Adipose tissue (tissue), 3 donors: ENCODE data around the gene TOE1. TPM values are rescaled to one million over a fixed set of nuclear protein-coding genes. Genes with fewer than 3 reads are reported as not detected.
"Not testable (repeated sequence)": the region's sequence is repeated elsewhere in the genome, so short reads cannot be mapped to it uniquely, and the experiment has no call there.

Source experiments
- H3K27ac ChIP-seq: one replicate; pipeline ENCODE4 v1.5.1; 2013; ENCODE audit warnings: low read depth, low read length
- WGBS, 3 donors: extraction: QIAGEN DNeasy Blood & Tissue Kit; methylation state at CpG; one replicate each; pipeline ENCODE4 v1.1.7; 2013; 5-methylcytosine and 5-hydroxymethylcytosine counted together
- polyA plus RNA-seq, 3 donors: library from polyadenylated mRNA; stranded (reverse); fragments of 200-250 nt; gene quantifications; one replicate each; pipeline ENCODE4 v1.2.3, GENCODE V29; 2013
- donor health status: healthy with polysubstance abuse.
- donor health status: Bipolar disorder and iron deficiency.
- donor health status: healthy.

Gene TOE1
- polyA plus RNA-seq, 3 donors: 4.6 to 9.8 (median 6.9) TPM

DNA sequence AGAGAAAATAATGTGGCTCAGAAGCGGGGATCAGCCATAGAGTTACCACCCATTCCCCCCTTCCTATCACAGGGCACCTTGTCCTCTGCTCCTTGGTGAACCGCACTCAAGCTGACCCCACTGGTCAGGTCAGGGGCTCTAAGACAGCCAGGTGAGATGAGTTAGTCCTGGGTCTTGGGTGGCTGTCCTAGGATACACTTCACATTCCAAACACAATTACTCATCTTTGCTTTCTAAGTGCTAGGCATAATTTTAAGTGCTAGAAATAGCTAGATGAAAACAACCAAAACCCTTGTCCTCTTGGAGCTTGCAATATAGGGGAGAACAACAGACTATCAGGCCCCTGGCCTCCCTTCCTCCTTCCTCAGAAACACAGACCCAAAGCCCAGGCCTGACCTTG, 8.1 kb downstream of the TOE1 start:
- no peak overlapping the region for H3K27ac ChIP-seq
- WGBS, 3 donors: 87 to 100% (median 98%) methylated on average over 2 of the region's 2 CpGs

DNA sequence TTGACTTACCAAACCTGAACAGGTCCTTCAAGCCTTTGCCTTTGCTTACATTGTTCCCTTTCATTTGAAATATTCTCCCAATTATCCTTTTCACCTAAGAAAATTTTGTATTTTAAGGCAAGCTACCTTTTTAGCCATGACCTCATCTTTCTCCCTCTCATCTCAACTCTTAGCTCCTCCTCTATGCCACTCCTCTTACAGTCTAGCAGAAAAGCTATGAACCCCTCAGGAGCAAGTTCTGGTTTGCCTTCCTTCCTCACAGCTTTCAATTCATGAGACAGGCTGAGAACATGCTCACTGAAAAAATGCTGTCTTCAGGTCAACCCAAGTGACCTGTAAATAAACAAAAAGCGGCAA, 8.6 kb downstream of the TOE1 start:
- H3K27ac ChIP-seq: no peak overlapping the region
- WGBS, 3 donors: 40 to 64% (median 46%) methylated on average over 1 of the region's 1 CpG

DNA sequence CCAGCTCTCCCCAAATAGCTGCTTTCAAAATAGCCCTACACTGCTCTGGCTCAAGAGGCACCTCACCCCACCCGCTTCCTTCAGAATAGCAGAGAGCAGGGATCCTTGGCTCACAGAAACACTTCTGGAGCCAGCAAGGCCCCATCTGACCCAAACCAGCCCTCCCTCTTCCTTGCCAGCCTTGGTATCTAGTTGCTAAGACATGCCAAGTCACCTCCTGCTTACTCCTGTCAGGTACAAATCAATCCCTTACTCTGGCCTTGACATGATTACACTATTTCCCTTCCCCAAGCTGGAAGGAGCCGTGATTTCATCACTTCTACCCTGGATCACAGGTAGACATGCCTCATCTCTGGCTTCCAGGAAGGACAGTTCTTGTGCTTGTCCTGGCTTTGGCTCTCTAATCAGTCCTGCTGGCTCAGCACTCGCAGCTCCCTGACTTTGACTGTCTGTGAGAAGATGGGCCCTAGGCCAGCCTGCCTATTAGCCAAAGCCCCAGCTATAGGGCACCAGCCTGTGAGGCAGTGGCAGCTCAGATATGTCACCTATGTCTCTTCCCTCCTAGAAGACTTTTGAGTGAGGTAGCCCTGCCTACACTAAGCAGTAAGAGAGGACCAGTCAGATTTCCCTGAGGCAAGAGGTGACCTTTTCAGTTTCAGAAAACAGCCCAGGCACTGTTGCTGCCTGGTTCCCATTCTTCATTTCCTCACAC, 9.2 kb downstream of the TOE1 start:
- WGBS, 3 donors: 36 to 61% (median 56%) methylated on average over 3 of the region's 3 CpGs
- H3K27ac ChIP-seq: no peak overlapping the region

DNA sequence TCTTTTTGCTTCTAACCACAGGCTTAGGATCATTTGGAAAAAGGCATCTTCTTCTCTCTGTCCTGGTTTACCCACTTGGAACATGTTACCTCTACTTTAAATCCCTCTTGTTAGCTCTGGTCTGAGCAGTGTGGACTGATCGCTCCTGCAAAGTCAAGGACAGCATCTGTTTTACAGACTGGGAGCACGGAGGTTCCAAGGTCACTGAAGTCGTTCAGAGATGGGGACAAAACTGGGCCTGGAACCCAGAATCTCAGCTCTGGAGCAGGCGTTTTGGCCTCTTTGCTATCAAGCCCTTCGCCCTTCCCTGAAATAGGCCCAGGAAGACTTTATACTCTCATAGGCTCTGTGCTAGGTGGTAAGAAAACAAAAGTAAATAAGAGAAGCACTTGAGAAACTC, 11.5 kb downstream of the TOE1 start:
- no peak overlapping the region for H3K27ac ChIP-seq
- WGBS, 3 donors: 56 to 90% (median 90%) methylated on average over 5 of the region's 5 CpGs

DNA sequence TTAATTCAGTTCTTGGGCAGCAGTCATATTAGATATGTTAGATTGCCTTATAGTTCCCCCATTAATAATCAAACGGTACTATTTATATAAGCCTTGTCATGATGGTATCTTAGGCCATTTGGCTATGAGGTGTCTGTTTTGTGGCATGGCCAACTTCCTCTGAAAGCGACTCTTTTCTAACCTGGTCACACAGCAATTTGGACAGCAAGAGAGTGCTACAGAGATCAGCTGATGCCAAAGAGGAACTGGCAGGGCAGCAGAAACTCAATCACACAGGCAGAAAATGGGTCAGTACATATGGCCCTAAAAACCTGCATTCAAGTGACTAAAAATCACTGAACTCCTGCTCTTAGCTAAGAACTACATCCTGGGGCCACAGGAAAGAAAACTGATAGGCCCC, 13.7 kb downstream of the TOE1 start:
- 75 to 85% (median 84%) methylated on average over 2 of the region's 2 CpGs for WGBS, 3 donors

DNA sequence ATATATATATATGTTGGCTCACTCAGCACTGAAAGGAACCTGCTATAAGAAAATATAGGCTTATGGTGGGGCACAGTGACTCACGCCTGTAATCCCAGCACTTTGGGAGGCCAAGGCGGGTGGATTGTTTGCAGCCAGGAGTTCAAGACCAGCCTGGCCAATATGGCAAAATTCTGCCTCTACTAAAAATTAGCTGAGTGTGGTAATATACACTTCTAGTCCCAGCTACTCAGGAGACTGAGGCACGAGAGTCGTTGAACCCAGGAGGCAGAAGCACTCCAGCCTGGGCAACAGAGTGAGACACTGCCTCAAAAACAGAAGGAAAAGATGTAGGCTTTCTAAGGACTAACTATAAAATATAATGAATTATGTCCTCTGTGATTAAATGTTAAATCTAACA, 14.9 kb downstream of the TOE1 start:
- no peak overlapping the region for H3K27ac ChIP-seq
- WGBS, 3 donors: 92 to 94% (median 93%) methylated on average over 4 of the region's 4 CpGs

More for the DNA sequence above, 13.7 kb downstream of the TOE1 start:
- no peak overlapping the region for H3K27ac ChIP-seq

DNA sequence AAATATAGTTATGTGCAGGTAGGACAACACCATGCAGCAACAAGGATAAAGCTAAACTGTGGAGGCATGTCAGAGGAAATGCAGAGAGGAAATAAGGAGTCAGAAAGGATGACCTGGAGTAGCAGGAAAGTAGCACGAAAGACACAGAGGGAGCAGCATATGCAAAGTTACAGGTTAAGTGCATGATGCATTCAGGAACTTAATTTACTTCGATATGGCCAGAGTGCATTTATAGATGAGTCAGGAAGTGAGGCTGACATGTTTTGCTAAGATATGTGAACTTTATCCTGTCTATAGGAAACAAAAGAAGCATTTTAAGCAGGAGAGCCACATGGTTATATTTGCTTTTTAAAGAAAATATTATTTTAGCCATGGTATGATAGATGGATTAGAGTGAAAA, 15.7 kb downstream of the TOE1 start:
- no peak overlapping the region for H3K27ac ChIP-seq
- WGBS, 3 donors: 34 to 62% (median 41%) methylated on average over 2 of the region's 2 CpGs

DNA sequence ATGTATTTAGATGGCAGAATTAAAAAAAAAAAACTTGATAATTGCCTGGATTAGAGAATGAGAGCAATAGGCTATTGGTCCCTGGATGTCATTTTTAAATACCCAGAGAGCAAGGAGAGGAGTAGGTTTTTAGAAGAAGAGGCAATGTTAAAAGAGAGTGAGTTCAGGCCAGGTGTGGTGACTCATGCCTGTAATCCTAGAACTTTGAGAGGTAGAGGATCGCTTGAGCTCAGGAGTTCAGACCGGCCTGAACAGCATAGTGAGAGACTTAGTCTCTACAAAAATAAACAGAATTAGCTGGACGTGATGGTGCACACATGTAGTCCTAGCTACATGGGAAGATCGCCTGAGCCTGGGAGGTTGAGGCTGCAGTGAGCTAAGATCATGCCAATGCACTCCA, 16.2 kb downstream of the TOE1 start:
- WGBS, 3 donors: 81 to 89% (median 82%) methylated on average over 4 of the region's 4 CpGs
- no peak overlapping the region for H3K27ac ChIP-seq

DNA sequence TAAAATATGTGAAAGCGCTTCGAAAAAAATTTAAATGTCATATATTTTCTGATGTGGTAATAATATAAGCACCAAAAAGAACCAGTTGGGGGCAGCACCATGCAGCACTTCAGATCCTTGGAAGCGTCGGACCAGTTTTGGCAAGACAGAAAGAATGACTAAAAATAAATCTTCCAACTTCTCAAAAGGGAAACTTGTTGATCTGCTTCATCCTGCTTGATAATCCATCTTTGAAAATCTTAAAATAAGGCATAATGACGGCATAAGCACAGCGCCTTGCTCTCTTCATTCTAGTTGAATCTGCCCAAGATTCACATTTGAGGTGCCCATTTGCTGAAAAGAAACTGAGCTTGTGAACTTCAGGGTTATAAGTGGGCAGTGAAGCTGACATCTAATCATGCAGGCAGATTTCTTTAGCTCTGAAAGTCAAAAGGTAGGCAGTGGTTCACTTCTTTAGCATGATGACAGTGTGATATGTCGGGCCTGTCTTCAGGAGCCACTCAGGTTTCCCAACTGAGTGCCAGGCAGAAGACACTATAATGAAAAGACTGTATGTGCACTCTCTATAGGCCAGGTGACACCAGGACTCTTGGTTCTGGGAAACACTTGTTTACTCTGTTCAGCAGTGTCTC, 20.0 kb downstream of the TOE1 start:
- H3K27ac ChIP-seq: no peak overlapping the region
- WGBS, 3 donors: 15 to 25% (median 20%) methylated on average over 7 of the region's 7 CpGs

DNA sequence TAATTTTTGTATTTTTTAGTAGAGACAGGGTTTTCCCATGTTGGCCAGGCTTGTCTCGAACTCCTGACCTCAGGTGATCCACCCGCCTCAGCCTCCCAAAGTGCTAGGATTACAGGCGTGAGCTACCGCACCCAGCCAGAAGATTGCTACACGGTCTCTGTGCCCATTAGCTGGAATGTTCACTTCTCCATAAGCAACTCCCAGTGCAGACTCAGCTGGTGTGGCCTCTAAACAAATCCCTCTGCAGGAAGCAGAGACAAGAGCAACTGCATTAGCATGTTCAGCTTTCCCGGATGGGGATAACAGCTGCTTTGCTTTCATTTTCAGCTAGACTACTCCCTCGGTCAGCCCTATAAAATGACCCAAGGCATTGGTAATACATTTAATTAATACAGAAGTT, 21.0 kb downstream of the TOE1 start:
- H3K27ac ChIP-seq: not testable (repeated sequence)
- 30 to 69% (median 34%) methylated on average over 7 of the region's 7 CpGs for WGBS, 3 donors

DNA sequence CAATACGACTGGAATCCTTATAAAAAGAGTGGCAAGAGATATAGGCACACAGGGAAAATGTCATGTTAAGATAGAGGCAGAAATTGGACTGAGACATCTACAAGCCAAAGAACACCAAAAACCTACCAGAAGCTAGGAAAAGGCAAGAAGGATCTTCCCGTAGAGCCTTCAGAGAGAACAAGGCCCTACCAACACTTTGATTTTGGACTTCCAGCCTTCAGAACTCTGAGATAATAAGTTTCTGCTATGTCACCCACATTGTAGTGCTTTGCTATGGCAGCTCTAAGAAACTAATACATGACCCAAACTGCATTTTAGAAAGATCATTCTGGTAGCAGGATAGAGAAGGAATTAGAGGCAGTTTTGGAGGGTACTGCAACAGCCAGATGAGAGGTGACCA, 24.3 kb downstream of the TOE1 start:
- 86 to 94% (median 93%) methylated on average over 2 of the region's 2 CpGs for WGBS, 3 donors
- H3K27ac ChIP-seq: no peak overlapping the region

DNA sequence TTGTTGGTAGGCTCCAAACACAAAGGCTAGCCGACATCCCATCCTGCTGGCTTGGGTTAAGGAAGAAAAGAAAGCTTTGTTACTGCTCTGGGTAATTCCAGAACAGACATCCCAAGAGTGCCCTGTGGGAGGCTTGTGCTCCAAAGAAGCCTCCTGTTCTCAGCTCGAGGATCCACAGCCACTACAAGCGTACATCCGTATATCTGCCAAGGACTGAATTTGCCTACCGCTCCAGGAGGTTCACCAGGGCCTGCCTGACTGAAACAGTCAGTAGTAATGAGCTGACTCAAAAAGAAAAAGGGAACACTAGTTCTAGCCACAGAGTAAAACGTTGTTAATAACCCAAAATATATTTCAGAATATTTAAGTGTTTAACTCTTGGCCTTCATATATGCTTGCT, 25.1 kb downstream of the TOE1 start:
- WGBS, 3 donors: 83 to 88% (median 83%) methylated on average over 6 of the region's 6 CpGs
- H3K27ac ChIP-seq: no peak overlapping the region

DNA sequence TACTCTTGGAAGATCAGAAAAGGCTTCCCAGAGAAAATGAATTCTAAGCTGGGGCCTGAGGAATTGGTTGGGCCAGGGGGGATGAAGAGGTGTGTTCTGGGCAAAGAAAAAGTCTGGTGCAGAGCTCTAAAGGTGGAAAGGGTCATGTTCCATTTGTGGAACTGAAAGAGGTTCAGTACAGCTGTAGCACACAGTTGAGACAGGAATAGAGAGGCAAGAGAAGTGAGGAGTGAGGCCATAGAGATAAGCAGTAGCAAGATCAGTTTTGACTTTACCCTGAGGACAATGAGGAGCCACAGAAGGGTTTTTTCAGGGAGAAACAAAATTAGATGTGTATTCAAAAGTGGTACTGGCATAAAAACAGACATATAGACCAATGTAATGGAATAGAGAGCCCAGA, 30.6 kb downstream of the TOE1 start:
- H3K27ac ChIP-seq: no peak overlapping the region

DNA sequence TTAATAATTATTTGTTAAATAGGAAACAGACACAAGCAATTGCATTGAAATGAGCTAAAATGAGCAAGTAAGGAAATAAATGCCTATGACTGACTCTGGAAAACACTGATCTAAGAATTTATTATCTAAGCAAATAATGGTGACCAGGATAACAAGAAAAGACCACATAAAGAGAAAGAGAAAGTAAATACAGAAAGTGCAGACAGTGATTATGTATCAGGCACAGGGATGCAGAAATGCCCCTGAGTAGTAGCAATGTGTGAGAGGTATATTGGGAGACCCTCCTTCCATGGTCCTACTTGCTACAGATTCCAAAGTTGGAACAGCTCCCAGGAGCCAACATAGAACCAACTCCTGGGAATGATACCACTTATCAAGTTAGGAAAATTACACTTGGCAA, 33.6 kb downstream of the TOE1 start:
- H3K27ac ChIP-seq: no peak overlapping the region

DNA sequence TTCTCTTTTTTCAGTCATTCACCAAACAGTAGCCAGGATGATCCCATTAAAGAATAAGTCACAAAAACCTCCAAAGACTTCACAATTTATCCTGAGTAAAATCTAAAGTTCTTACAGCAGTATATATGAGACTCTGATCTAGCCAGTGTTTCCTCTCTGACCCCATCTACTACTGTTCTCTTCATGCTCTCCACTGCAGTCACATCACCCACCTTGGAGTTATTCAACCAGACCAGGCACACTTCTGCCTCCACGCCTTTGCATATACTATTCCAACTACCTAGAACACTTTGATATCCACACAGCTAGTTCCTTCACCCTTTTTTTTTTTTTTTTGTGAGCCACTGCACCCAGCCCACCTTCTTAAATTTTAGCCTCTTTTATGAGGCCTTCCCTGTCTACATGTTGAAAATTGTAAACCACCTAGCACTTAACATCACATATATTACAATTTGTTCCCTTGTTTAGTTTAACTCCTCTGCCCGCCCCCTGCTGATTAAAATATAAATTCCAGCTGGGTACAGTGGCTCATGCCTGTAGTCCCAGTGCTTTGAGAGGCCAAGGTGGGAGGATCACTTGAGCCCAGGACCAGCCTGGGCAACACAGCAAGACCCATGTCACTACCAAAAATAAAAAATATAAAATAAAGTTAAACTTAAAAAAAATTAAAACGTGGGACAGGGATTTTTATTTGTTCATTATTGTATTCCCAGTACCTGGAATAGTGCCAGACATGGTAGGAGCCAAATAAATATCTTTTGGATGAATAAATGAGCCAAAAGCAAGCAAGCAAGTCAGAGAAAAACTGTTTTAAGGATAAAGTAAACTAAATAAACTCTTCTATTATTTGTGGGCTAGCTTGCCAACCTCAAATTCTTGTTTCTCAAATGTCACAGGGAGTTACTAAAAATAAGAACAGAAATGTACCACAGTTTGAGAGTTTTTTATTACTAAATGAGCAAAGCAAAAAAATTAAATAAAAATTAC, 35.4 kb downstream of the TOE1 start:
- no peak overlapping the region for H3K27ac ChIP-seq
- 55 to 70% (median 63%) methylated on average over 3 of the region's 3 CpGs for WGBS, 3 donors

DNA sequence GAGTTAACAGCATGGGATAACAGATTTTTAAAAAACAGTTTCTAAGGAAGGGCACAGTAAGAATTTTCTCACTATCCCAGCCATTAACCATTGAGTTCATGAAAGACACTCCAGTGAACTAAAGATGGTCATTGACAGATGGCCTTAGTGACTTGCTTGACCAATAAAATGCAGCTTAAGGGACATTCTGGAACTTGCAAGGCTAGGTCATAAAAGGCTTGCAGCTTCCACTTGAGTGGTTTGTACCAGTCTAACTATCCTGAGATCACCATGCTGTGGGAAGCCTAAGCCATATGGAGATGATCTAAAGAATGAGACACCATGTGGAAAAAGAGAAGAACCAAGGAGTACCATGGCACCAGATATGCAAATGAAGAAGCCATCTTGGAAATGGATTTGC, 38.2 kb downstream of the TOE1 start:
- H3K27ac ChIP-seq: no peak overlapping the region

DNA sequence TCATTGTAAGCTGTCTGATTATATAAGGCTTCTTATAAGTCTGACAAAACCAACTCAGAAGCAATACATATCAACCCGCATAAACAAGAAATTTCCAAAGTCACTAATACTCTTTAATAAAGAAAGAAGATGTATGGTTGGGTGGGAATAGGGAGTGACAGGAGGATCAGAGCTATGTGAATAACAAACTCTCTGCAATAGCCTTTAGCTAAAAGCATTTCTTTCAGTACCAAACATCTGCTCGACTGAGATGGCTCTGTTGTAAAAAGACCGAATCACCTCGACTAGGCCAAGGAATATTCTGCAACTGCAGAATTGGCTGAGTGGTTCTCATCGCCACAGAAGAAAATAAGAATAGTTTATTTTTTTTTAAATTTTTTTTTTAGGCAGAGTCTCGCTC, 39.6 kb downstream of the TOE1 start:
- H3K27ac ChIP-seq: no peak overlapping the region
- 96 to 97% (median 96%) methylated on average over 6 of the region's 6 CpGs for WGBS, 3 donors

DNA sequence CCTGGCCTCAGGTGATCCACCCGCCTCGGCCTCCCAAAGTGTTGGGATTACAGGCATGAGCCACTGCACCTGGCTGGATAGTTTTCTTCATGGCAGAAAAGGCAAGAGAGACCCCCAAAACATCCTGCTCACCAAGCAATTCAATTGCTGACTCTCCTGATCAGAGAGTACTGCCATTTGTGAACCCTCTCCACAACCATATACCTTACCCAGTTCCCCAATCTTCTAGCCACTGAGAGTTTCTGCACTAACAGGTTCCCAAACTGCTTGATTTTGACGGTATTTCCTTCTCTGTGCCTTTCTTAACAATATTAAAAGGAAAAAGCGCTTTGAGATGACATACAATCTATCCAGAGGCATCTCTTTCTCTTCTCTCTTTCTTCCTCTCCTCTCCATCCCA, 40.2 kb downstream of the TOE1 start:
- H3K27ac ChIP-seq: no peak overlapping the region
- WGBS, 3 donors: 89 to 93% (median 93%) methylated on average over 4 of the region's 4 CpGs

DNA sequence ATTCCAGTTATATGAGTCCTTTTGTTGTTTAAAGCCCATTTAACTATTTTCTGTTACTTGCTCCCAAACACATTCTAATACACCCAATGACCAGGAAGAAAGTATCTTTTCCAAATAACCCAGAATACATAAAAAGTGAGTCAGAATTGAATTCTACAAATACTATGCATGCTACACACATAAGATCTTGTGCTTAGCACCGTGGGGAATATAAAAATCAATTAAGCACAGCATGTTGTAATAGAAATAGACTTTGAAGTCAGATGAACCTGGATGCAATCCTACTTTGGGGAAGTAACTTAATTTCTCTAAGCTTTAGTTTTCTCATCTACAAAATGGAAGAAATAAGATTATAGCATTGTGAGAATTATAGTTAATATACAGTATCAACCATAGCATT, 40.8 kb downstream of the TOE1 start:
- H3K27ac ChIP-seq: no peak overlapping the region
- 73 to 94% (median 78%) methylated on average over 1 of the region's 1 CpG for WGBS, 3 donors
